ENCODE data around the gene CHRNE.
"Not testable (repeated sequence)": the region's sequence is repeated elsewhere in the genome, so short reads cannot be mapped to it uniquely, and the experiment has no call there.

CHRNE gene

DNA sequence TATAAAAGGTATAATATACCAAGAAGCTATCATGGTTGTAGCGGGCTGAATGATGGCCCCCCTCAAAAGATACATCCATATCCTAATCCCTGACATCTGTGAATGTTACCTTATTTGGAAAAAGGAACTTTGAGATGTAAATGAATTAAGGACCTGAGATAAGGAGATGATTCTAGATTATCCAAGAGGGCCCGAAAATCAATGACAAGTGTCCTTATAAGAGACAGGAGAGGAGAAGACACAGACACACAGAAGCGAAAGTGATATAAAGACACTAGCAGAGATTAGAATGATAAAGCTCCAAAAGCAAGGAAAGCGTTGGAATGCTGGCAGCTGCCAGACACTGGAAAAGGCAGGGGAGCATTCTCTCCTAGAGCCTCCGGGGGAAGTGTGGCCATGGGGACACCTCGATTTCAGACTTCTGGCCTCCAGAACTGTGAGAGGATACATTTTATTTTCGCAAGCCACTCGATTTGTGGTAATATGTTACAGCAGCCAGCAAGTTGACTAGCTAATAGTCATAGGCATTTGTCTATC is 16.7 kb upstream of the CHRNE start:
- DNase-seq (ENCODE audit: insufficient read length, low spot score) (peak; percentile 22), FAIRE-seq (no peak)
- TF ChIP-seq, protein P1, sequence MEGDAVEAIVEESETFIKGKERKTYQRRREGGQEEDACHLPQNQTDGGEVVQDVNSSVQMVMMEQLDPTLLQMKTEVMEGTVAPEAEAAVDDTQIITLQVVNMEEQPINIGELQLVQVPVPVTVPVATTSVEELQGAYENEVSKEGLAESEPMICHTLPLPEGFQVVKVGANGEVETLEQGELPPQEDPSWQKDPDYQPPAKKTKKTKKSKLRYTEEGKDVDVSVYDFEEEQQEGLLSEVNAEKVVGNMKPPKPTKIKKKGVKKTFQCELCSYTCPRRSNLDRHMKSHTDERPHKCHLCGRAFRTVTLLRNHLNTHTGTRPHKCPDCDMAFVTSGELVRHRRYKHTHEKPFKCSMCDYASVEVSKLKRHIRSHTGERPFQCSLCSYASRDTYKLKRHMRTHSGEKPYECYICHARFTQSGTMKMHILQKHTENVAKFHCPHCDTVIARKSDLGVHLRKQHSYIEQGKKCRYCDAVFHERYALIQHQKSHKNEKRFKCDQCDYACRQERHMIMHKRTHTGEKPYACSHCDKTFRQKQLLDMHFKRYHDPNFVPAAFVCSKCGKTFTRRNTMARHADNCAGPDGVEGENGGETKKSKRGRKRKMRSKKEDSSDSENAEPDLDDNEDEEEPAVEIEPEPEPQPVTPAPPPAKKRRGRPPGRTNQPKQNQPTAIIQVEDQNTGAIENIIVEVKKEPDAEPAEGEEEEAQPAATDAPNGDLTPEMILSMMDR (IDR thresholded peaks at IDR 0.05; ENCODE audit: insufficient read depth, missing control alignments) = no peak

DNA sequence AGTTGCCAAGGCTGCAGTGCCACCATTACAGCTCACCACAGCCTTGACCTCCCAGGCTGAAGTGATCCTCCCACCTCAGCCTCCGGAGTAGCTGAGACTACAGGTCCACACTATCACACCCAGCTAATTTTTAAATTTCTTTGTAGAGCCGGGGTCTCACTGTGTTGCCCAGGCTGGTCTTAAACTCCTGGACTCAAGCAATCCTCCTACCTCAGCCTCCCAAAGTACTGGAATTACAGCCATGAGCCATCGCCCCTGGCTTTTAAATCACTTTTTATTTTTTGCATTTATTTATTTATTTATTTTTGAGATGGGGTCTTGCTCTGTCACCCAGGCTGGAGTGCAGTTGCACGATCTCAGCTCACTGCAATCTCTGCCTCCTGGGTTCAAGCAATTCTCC is 11.7 kb upstream of the CHRNE start:
- not testable (repeated sequence) for FAIRE-seq; DNase-seq (ENCODE audit: insufficient read length, low spot score)

DNA sequence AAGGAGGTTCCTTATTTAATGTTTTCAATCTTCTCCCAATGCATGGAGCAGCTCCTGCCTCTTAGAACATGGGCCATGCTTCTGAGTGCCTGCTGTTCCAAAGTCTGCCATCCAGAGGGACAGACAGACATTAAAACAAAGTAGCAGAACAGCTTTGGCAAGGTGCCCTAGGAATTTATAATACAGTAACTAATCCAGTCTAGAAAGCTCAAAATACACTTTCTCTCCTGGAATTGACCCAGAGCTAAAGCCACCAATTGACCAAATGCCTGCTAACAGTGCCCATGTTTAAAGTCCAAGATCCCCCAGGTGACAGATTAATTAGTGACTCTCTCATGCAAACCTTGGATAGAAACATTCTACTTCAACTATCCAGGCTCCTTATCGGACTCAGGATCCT is 11.1 kb upstream of the CHRNE start:
- no peak for FAIRE-seq
- DNase-seq (ENCODE audit: insufficient read length, low spot score) = no peak
- TF ChIP-seq, protein P1 (IDR thresholded peaks at IDR 0.05; ENCODE audit: insufficient read depth, missing control alignments) = no peak

DNA sequence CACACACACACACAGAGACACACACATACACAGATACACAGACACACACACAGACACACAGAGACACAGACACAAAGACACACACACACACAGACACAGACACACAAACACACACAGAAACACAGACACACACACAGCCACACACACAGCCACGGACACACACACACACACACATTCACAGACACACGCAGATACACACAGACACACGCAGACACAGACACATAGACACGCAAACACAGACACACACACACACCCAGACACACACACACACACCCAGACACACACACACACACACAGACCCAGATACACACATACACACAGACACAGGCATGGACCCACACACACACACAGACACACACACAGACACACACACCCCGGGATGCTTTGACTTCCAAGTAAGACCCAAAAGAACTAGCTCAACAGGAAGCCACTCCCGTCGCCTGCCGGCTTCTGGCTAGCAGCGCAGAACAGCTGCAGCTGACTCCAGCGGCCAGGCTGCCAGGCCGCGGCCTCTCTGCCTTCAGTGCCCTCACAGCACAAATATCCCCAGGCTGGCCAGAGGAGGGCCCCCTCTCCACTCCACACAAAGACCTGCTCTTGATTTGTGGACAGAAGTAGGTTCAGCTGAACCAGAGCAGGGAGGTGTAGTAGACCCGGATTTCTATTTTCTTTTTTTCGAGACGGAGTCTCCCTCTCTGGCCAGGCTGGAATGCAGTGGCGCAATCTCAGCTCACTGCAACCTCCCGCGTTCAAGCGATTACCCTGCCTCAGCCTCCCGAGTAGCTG is 6.0 kb upstream of the CHRNE start:
- TF ChIP-seq, protein P1 (IDR thresholded peaks at IDR 0.05; ENCODE audit: insufficient read depth, missing control alignments) = peak; percentile 49
- DNase-seq (ENCODE audit: insufficient read length, low spot score) (peak; percentile 59), FAIRE-seq (no peak)

DNA sequence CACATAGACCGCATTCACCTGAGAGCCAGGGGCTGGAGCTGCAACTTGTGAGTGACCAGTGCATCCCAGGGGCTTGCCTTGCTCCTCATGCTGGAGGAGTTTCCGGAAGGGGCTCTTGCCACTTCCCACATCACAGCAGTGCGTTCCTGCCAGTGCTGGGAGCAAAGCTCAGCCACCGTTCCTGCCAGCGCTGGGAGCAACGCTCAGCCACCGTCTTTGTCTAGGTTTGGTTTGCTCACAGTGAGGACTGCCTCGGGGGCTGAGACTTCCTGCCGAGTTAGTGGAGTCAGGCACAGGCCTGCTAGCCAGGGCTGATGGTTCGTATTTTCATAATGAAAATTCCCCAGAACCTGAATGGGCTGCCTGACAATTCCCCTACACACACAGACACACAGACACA is 5.4 kb upstream of the CHRNE start:
- no peak for FAIRE-seq
- TF ChIP-seq, protein P1 (IDR thresholded peaks at IDR 0.05; ENCODE audit: insufficient read depth, missing control alignments) = no peak

DNA sequence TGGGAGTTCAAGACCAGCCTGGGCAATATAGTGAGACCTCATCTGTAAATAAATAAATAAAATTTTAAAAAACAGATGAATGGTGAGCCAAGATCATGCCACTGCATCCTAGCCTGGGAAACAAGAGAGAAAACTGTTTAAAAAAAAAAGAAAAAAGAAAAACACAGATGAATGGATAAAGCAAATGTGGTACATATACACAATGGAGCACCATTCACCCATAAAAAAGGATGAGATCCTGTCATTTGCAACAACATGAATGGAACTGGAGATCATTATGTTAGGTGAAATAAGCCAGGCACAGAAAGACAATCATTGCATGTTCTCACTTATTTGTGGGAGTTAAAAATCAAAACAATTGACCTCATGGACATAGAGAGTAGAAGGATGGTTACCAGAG is 3.7 kb upstream of the CHRNE start:
- DNase-seq (ENCODE audit: insufficient read length, low spot score); FAIRE-seq: not testable (repeated sequence)

More for the DNA sequence above, 5.4 kb upstream of the CHRNE start:
- DNase-seq (ENCODE audit: insufficient read length, low spot score) = no peak

DNA sequence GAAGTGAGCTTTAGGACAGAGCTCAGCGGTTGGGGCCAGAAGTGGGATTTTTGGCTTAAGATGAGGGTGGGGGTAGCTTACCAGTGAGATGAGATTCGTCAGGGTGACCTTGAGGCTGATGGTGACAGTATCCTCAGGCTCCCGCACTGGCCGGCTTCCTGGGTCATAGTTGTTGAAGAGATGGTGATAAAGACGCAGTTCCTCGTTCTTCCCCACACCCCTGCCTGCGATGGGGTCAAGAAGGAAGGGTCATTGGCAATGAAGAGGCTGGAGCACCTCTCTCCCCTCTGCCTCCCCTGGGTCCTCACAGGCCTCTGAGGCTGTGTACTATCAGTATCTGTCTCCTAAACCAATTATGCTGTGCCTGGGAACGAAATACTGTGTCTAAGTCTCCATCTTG is 358 bp downstream of the CHRNE start:
- no peak for FAIRE-seq
- TF ChIP-seq, protein P1 (IDR thresholded peaks at IDR 0.05; ENCODE audit: insufficient read depth, missing control alignments) = no peak
- no peak for DNase-seq (ENCODE audit: insufficient read length, low spot score)

DNA sequence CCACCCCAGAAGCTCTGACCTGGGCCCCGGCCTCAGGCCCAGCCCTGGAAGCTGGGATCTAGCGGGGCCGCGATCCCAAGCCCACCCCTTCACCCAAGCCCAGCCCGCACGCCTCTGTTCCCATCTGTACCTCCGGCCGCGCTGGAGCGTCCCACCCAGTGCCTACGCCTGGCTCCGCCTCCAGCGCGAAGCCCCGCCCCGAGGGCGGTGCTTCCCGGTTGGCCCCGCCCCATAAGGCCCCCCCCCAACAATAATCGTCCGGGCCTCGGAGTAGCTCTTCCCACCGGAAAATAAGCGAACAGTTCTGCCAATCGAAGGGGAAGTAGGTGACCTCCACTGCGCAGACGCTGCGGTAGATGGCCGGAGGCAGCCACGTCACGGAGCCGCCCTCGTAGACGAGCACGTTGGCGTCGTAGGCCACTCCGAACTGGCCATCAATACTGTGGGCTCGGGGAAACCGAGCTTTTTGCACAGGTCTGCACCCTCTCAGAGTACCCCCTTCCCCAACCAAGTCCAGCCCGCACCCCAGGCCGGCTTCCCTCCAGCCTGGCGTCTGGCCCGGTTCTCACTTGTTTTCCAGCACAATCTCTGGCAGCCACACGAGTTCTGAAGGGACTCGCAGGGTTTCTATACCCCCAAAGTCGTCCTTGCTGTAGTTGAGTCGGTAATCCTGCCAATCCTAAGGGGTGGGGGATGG is 1.1 kb downstream of the CHRNE start:
- TF ChIP-seq, protein P1 (IDR thresholded peaks at IDR 0.05; ENCODE audit: insufficient read depth, missing control alignments) = no peak
- no peak for DNase-seq (ENCODE audit: insufficient read length, low spot score)
- no peak for FAIRE-seq
